ENCODE data around the gene MTMR1. TPM values are rescaled to one million over a fixed set of nuclear protein-coding genes. Genes with fewer than 3 reads are reported as not detected.

Gene MTMR1
- total RNA-seq, 1 experiment from 2014 or later, result 15.6 TPM

- no peak for TF ChIP-seq PRRX2 (CRISPR knock-in tag; IDR thresholded peaks at IDR 0.05)
- no peak for TF ChIP-seq E2F1 (CRISPR knock-in tag; IDR thresholded peaks at IDR 0.05)
- no peak for TF ChIP-seq ESRRA (CRISPR knock-in tag; IDR thresholded peaks at IDR 0.05; ENCODE audit: borderline replicate concordance)
- TF ChIP-seq ZNF317 (CRISPR knock-in tag; IDR thresholded peaks at IDR 0.05; ENCODE audit: borderline replicate concordance, low read depth), result no peak
- no peak for TF ChIP-seq FOXP4 (CRISPR knock-in tag; IDR thresholded peaks at IDR 0.05)
- TF ChIP-seq IRF2 (CRISPR knock-in tag; IDR thresholded peaks at IDR 0.05; ENCODE audit: borderline replicate concordance, low read depth), result no peak
- no peak for TF ChIP-seq ATF6 (CRISPR knock-in tag; IDR thresholded peaks at IDR 0.05)
- no peak for TF ChIP-seq SP1 (CRISPR knock-in tag; conservative IDR thresholded peaks at IDR 0.05)
- TF ChIP-seq CREB1 (CRISPR knock-in tag; IDR thresholded peaks at IDR 0.05), result no peak
- TF ChIP-seq JAZF1 (CRISPR knock-in tag; IDR thresholded peaks at IDR 0.05), result no peak
- TF ChIP-seq AFF4 (CRISPR knock-in tag; IDR thresholded peaks at IDR 0.05; ENCODE audit: borderline replicate concordance), result no peak
- no peak for TF ChIP-seq ZMAT4 (CRISPR knock-in tag; IDR thresholded peaks at IDR 0.05)
Observed at GRCh38 chrX:150644422-150644821, 48.8 kb upstream of the MTMR1 start (continued).

GRCh38 chrX:150647331-150647730, 45.9 kb upstream of the MTMR1 start:
- H3K27ac Mint-ChIP-seq, result 0 out of 2 replicates have a peak overlapping the region, but pooled peaks have one; percentile 27
- no peak for DNase-seq (ENCODE audit: low spot score)
- no peaks in the 10 kb centered on the region; the same call in 1 of the 2 replicates for H3K4me1 Mint-ChIP-seq
- no peaks in the 10 kb centered on the region for H3K27me3 Mint-ChIP-seq (ENCODE audit: low read depth)
- CTCF ChIA-PET, result no interaction called here
- POLR2A ChIA-PET, result no interaction called here
- peaks cover 3% of the 10 kb centered on the region; the same call in 1 of the 2 replicates for H3K36me3 Mint-ChIP-seq
- no peak overlapping the region for H3K4me3 Mint-ChIP-seq
- no peak for ATAC-seq
- H3K9me3 Mint-ChIP-seq, result no peaks in the 10 kb centered on the region
- TF ChIP-seq GTF2I (CRISPR knock-in tag; conservative IDR thresholded peaks at IDR 0.05) (no peak), FOXP1 (CRISPR knock-in tag; IDR thresholded peaks at IDR 0.05; ENCODE audit: borderline replicate concordance) (no peak), RELA (CRISPR knock-in tag; IDR thresholded peaks at IDR 0.05; ENCODE audit: borderline replicate concordance) (no peak), PRRX2 (CRISPR knock-in tag; IDR thresholded peaks at IDR 0.05) (no peak), ZBTB43 (CRISPR knock-in tag; IDR thresholded peaks at IDR 0.05) (no peak), OVOL2 (CRISPR knock-in tag; IDR thresholded peaks at IDR 0.05; ENCODE audit: borderline replicate concordance) (no peak), ZNF219 (CRISPR knock-in tag; IDR thresholded peaks at IDR 0.05; ENCODE audit: borderline replicate concordance) (no peak), MLX (CRISPR knock-in tag; IDR thresholded peaks at IDR 0.05) (no peak), PRDM15 (CRISPR knock-in tag; IDR thresholded peaks at IDR 0.05) (no peak), TCF7 (CRISPR knock-in tag; IDR thresholded peaks at IDR 0.05; ENCODE audit: low read depth) (no peak)

All from WTC11 (cell line).